HCT116 (cell line): ENCODE measurements around the gene ZNF330.

ENCODE experiments used
- CTCF ChIP-seq, 3 experiments: fragments of 200-600 bp in 1 of 3; sonication (generic) in 1 of 3; IDR thresholded peaks in 2 of 3; conservative IDR thresholded peaks in 1 of 3; 2 replicates each; pipeline ENCODE4 v1.5.1; 2012 to 2017; ENCODE audit warnings: low read depth in 2 of 3, low read length in 2 of 3, antibody characterized with exemption in 1 of 3, borderline replicate concordance in 1 of 3, control low read depth in 1 of 3, mild to moderate bottlenecking in 1 of 3, mixed read lengths in 1 of 3, mixed run types in 1 of 3, moderate library complexity in 1 of 3; ENCODE audit not compliant: insufficient read depth in 1 of 3
- EZH2phosphoT487 ChIP-seq: fragments of 200-600 bp; IDR thresholded peaks from 2 replicates; pipeline ENCODE4 v1.6.1; 2018; ENCODE audit warnings: antibody characterized with exemption, borderline replicate concordance
- POLR2AphosphoS5 ChIP-seq: IDR thresholded peaks from 2 replicates; pipeline ENCODE4 v1.6.1; 2011; ENCODE audit warnings: mild to moderate bottlenecking, low read depth, low read length, moderate library complexity
- RAD21 ChIP-seq: IDR thresholded peaks from 2 replicates; pipeline ENCODE4 v1.6.1; 2012; ENCODE audit warnings: low read depth, mild to moderate bottlenecking
- REST ChIP-seq: IDR thresholded peaks from 2 replicates; pipeline ENCODE4 v1.6.1; 2012; ENCODE audit warnings: low read depth
- ZBTB33 ChIP-seq: IDR thresholded peaks from 2 replicates; pipeline ENCODE4 v1.6.1; 2011; ENCODE audit warnings: mild to moderate bottlenecking, low read length, moderate library complexity; ENCODE audit not compliant: insufficient replicate concordance; ENCODE audit errors: extremely low read depth
- ZNF274 ChIP-seq: fragments of 200-500 bp; sonication (Bioruptor generic); IDR thresholded peaks from 2 replicates; pipeline ENCODE4 v1.6.1; 2014; ENCODE audit warnings: mild to moderate bottlenecking, low read depth, low read length, inconsistent platforms

- TF ChIP-seq EZH2phosphoT487 (no peak), CTCF (IDR thresholded peaks at IDR 0.05 in 2 of 3, conservative IDR thresholded peaks at IDR 0.05 in 1 of 3; ENCODE audit: borderline replicate concordance in 1 of 3, insufficient read depth in 1 of 3, low read depth in 2 of 3, low read length in 2 of 3) (no peak), ZNF274 (no peak), REST (no peak), POLR2AphosphoS5 (no peak), RAD21 (no peak), ZBTB33 (no peak)
Measured at GRCh38 chr4:141177171-141177570, 43.5 kb upstream of the ZNF330 start.
